SK-N-SH (cell line): ENCODE data around the gene SLC22A6. TPM values are rescaled to one million over a fixed set of nuclear protein-coding genes. Genes with fewer than 3 reads are reported as not detected.

Source experiments
- CTCF ChIA-PET: fragments of 300-600, 350-600 bp; formaldehyde crosslinking; extraction: SDS; loops from one replicate; lab custom pipeline; 2021; lab: Yijun Ruan, JAX
- POLR2A ChIA-PET: fragments of 350-600 bp; sonication (Branson Sonifier 250); formaldehyde crosslinking; extraction: SDS; loops from one replicate; lab custom pipeline; 2020; ENCODE audit warnings: antibody characterized with exemption, inconsistent platforms; lab: Yijun Ruan, JAX
- DNase-seq: peaks from one replicate; pipeline ENCODE4 v3.0.0; 2012
- H2AFZ ChIP-seq: fragments of 200-600 bp; sonication (generic); 2 replicates; pipeline ENCODE4 v1.8.1; 2016; ENCODE audit warnings: antibody characterized with exemption, mild to moderate bottlenecking, low read depth
- H3F3A ChIP-seq: fragments of 200-600 bp; sonication (generic); replicated peaks from 2 replicates; pipeline ENCODE3; 2016; ENCODE audit warnings: antibody characterized with exemption, mild to moderate bottlenecking; ENCODE audit not compliant: insufficient read depth
- H3K27ac ChIP-seq, 2 experiments: fragments of 200-500 bp in 1 of 2; fragments of 200-600 bp in 1 of 2; sonication (Bioruptor generic) in 1 of 2; sonication (generic), shearing (Covaris generic) in 1 of 2; 2 replicates each; pipeline versions ENCODE4 v1.5.1 to v1.6.1; 2014 to 2016; ENCODE audit warnings: low read depth in 2 of 2, inconsistent platforms in 1 of 2, low read length in 1 of 2, mild to moderate bottlenecking in 1 of 2, mixed read lengths in 1 of 2
- H3K27me3 ChIP-seq: fragments of 200-600 bp; sonication (generic), shearing (Covaris generic); 2 replicates; pipeline ENCODE4 v1.6.1; 2016; ENCODE audit warnings: mixed run types; ENCODE audit not compliant: insufficient read depth
- H3K36me3 ChIP-seq, 2 experiments: fragments of 200-500 bp in 1 of 2; fragments of 200-600 bp in 1 of 2; sonication (Bioruptor generic) in 1 of 2; sonication (generic) in 1 of 2; replicated peaks in 1 of 2; 2 replicates each; pipeline versions ENCODE3 to v1.5.1; 2014 to 2016; ENCODE audit warnings: low read length in 1 of 2, mild to moderate bottlenecking in 1 of 2; ENCODE audit not compliant: insufficient read depth in 2 of 2, control insufficient read depth in 1 of 2
- H3K4me1 ChIP-seq, 2 experiments: fragments of 200-500 bp in 1 of 2; fragments of 200-600 bp in 1 of 2; sonication (Bioruptor generic) in 1 of 2; sonication (generic), shearing (Covaris generic) in 1 of 2; 2 replicates each; pipeline versions ENCODE4 v1.5.1 to v1.6.1; 2014 to 2016; ENCODE audit warnings: low read depth in 1 of 2, low read length in 1 of 2, mixed run types in 1 of 2; ENCODE audit not compliant: insufficient read depth in 2 of 2, control insufficient read depth in 1 of 2
- H3K4me2 ChIP-seq: fragments of 200-600 bp; sonication (generic), shearing (Covaris generic); 2 replicates; pipeline ENCODE4 v1.6.1; 2017; ENCODE audit warnings: mixed run types
- H3K4me3 ChIP-seq, 2 experiments: fragments of 200-500 bp in 1 of 2; fragments of 200-600 bp in 1 of 2; sonication (Bioruptor generic) in 1 of 2; sonication (generic), shearing (Covaris generic) in 1 of 2; 2 replicates each; pipeline versions ENCODE4 v1.5.1 to v1.8.1; 2014 to 2016; ENCODE audit warnings: low read depth in 2 of 2, inconsistent platforms in 1 of 2, low read length in 1 of 2, mild to moderate bottlenecking in 1 of 2, mixed read lengths in 1 of 2, moderate library complexity in 1 of 2
- H3K79me2 ChIP-seq: fragments of 200-600 bp; sonication (generic); 2 replicates; pipeline ENCODE4 v1.8.1; 2017; ENCODE audit warnings: mild to moderate bottlenecking; ENCODE audit not compliant: insufficient read depth
- H3K9ac ChIP-seq: fragments of 200-600 bp; sonication (generic); 2 replicates; pipeline ENCODE4 v1.6.1; 2017; ENCODE audit warnings: mixed run types
- H3K9me2 ChIP-seq: fragments of 200-600 bp; sonication (generic); 2 replicates; pipeline ENCODE4 v1.6.1; 2017; ENCODE audit warnings: mixed run types
- H3K9me3 ChIP-seq: fragments of 200-600 bp; sonication (generic); 2 replicates; pipeline ENCODE4 v1.6.1; 2017; ENCODE audit warnings: mixed run types, mild to moderate bottlenecking, moderate library complexity
- H4K20me1 ChIP-seq: fragments of 200-600 bp; sonication (generic); 2 replicates; pipeline ENCODE4 v1.6.1; 2017; ENCODE audit warnings: mild to moderate bottlenecking, mixed run types; ENCODE audit not compliant: insufficient read depth
- CHD2 ChIP-seq: fragments of 150-350 bp; IDR thresholded peaks from 2 replicates; pipeline ENCODE4 v1.6.1; 2018; ENCODE audit warnings: low read length; ENCODE audit not compliant: partially characterized antibody
- CTCF ChIP-seq: fragments of 200-600 bp; sonication (generic); IDR thresholded peaks from 2 replicates; pipeline ENCODE4 v1.6.1; 2017; ENCODE audit warnings: antibody characterized with exemption, mild to moderate bottlenecking, moderate library complexity
- EZH2phosphoT487 ChIP-seq: fragments of 200-600 bp; sonication (generic); IDR thresholded peaks from 2 replicates; pipeline ENCODE4 v1.6.1; 2017; ENCODE audit warnings: low read depth, mixed run types, mild to moderate bottlenecking, antibody characterized with exemption, moderate library complexity, borderline replicate concordance
- FOXM1 ChIP-seq: IDR thresholded peaks from 2 replicates; pipeline ENCODE4 v1.4.0; 2012; ENCODE audit warnings: low read depth, mild to moderate bottlenecking
- GABPA ChIP-seq: IDR thresholded peaks from 2 replicates; pipeline ENCODE4 v1.4.0; 2012; ENCODE audit warnings: low read depth, mild to moderate bottlenecking
- JUND ChIP-seq: IDR thresholded peaks from 2 replicates; pipeline ENCODE4 v1.4.0; 2012
- MAX ChIP-seq: IDR thresholded peaks from 2 replicates; pipeline ENCODE4 v1.4.0; 2012; ENCODE audit warnings: low read depth
- MEF2A ChIP-seq: IDR thresholded peaks from 2 replicates; pipeline ENCODE4 v1.4.0; 2012; ENCODE audit warnings: low read depth, borderline replicate concordance
- NFIC ChIP-seq: IDR thresholded peaks from 2 replicates; pipeline ENCODE4 v1.4.0; 2012; ENCODE audit warnings: borderline replicate concordance
- NRF1 ChIP-seq: IDR thresholded peaks from 2 replicates; pipeline ENCODE4 v1.6.1; 2012; ENCODE audit warnings: low read depth, mild to moderate bottlenecking, low read length
- PBX3 ChIP-seq: IDR thresholded peaks from 2 replicates; pipeline ENCODE4; 2012
- RCOR1 ChIP-seq: fragments of 150-350 bp; IDR thresholded peaks from 2 replicates; pipeline ENCODE4 v1.6.1; 2017; ENCODE audit warnings: antibody characterized with exemption, low read length
- RFX5 ChIP-seq: IDR thresholded peaks from 2 replicates; pipeline ENCODE4 v1.6.1; 2012; ENCODE audit warnings: mild to moderate bottlenecking, improper control_type of control experiment, low read length
- SIN3A ChIP-seq: IDR thresholded peaks from 2 replicates; pipeline ENCODE4 v1.6.1; 2012; ENCODE audit warnings: low read depth, mild to moderate bottlenecking, low read length, moderate library complexity, borderline replicate concordance
- SMC3 ChIP-seq: IDR thresholded peaks from 2 replicates; pipeline ENCODE4 v1.6.1; 2012; ENCODE audit warnings: low read depth, low read length, improper control_type of control experiment
- TEAD4 ChIP-seq: IDR thresholded peaks from 2 replicates; pipeline ENCODE4 v1.4.0; 2012; ENCODE audit warnings: mild to moderate bottlenecking, borderline replicate concordance; ENCODE audit not compliant: insufficient read depth
- YY1 ChIP-seq: IDR thresholded peaks from 2 replicates; pipeline ENCODE4 v1.4.0; 2012; ENCODE audit warnings: low read depth, mild to moderate bottlenecking
- ZBTB33 ChIP-seq: IDR thresholded peaks from 2 replicates; pipeline ENCODE4 v1.4.0; 2012; ENCODE audit warnings: low read depth, borderline replicate concordance
- whole genome bisulfite sequencing: methylation state at CpG from one replicate; pipeline ENCODE4 v1.1.6; 2017; ENCODE audit warnings: low lambda C conversion rate; 5-methylcytosine and 5-hydroxymethylcytosine counted together
- polyA plus RNA-seq, 3 experiments: library from polyadenylated mRNA; depleted of rRNA; stranded (reverse); fragments of >200 nt; gene quantifications; 2 replicates each; pipeline ENCODE4 v1.2.3, GENCODE V29; 2012
- TF ChIP-seq, protein P1 (sequence below): fragments of 150-350 bp; IDR thresholded peaks from 2 replicates; pipeline ENCODE4 v1.6.1; 2017; ENCODE audit warnings: antibody characterized with exemption, low read length, low read depth, borderline replicate concordance
- TF ChIP-seq, protein P2 (sequence below): IDR thresholded peaks from 2 replicates; pipeline ENCODE4 v1.4.0; 2012; ENCODE audit warnings: low read depth, borderline replicate concordance

Gene SLC22A6
- polyA plus RNA-seq, 1 of the 3 experiments (the other 2 are of a cell fraction) = not detected

DNA sequence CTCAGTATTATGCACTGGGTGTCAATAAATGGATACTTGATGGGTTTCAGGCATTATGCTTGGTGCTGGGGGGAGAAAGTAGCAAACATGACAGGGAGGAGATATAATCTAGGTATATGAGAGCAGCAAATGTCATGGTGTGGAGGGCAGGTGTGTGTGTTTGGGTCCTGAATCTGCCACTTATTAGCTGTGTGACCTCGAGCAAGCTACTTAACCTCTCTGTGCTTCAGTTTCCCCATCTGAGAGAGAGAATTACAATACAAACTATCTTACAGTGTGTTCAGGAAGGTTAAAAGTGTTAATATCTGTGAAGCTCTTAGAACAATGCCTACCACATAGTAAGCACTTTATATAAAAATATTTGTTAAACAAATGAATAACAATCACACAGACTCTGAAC lies 28.1 kb upstream of the SLC22A6 start:
- ChIA-PET POLR2A (no interaction called here), CTCF (interaction anchor here (0.9 to 4.9 kb wide), 4 partner anchors 8 to 106 kb away, joined by 4 to 46 read pairs (median 12); no protein-coding TSS in a partner anchor)
- H3K4me3 ChIP-seq = no peak overlapping the region
- no peaks in the 10 kb centered on the region for H3K9me2 ChIP-seq
- no peak for DNase-seq
- no peaks in the 10 kb centered on the region for H3F3A ChIP-seq
- H2AFZ ChIP-seq = no peak overlapping the region
- no peaks in the 10 kb centered on the region; the same call in none of the 2 replicates for H3K27me3 ChIP-seq
- no peak for TF ChIP-seq CHD2
- TF ChIP-seq SIN3A = no peak
- TF ChIP-seq NFIC = no peak
- TF ChIP-seq EZH2phosphoT487 = no peak
- no peak for TF ChIP-seq MAX
- no peak for TF ChIP-seq FOXM1
- TF ChIP-seq, protein P1, sequence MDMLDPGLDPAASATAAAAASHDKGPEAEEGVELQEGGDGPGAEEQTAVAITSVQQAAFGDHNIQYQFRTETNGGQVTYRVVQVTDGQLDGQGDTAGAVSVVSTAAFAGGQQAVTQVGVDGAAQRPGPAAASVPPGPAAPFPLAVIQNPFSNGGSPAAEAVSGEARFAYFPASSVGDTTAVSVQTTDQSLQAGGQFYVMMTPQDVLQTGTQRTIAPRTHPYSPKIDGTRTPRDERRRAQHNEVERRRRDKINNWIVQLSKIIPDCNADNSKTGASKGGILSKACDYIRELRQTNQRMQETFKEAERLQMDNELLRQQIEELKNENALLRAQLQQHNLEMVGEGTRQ = no peak
- TF ChIP-seq GABPA = no peak
- TF ChIP-seq, protein P2, sequence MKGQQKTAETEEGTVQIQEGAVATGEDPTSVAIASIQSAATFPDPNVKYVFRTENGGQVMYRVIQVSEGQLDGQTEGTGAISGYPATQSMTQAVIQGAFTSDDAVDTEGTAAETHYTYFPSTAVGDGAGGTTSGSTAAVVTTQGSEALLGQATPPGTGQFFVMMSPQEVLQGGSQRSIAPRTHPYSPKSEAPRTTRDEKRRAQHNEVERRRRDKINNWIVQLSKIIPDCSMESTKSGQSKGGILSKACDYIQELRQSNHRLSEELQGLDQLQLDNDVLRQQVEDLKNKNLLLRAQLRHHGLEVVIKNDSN = no peak
- no peak for TF ChIP-seq PBX3
- TF ChIP-seq RFX5 = no peak
- TF ChIP-seq MEF2A = no peak
- TF ChIP-seq SMC3 = no peak
- no peak for TF ChIP-seq JUND
- TF ChIP-seq NRF1 = no peak
- no peak for TF ChIP-seq ZBTB33
- TF ChIP-seq TEAD4 = no peak
- no peak for TF ChIP-seq YY1
- no peak for TF ChIP-seq RCOR1
- no peak for TF ChIP-seq CTCF
- WGBS = 14% methylated on average over 1 of the region's 1 CpG
- no peaks in the 10 kb centered on the region for H4K20me1 ChIP-seq
- H3K9ac ChIP-seq = no peak overlapping the region
- H3K4me1 ChIP-seq = peaks cover 6 to 8% of the 10 kb centered on the region in 2 experiments; a peak in 1 of 4 replicates
- H3K79me2 ChIP-seq = no peaks in the 10 kb centered on the region
- no peaks in the 10 kb centered on the region for H3K36me3 ChIP-seq
- H3K4me2 ChIP-seq = no peak overlapping the region
- no peaks in the 10 kb centered on the region for H3K9me3 ChIP-seq
- H3K27ac ChIP-seq = no peak overlapping the region
